Measurements from ENCODE around the gene TESK2. TPM values are rescaled to one million over a fixed set of nuclear protein-coding genes. Genes with fewer than 3 reads are reported as not detected.

Gene TESK2
- polyA plus RNA-seq, 1 donor (not counting 4 experiments of a cell fraction or from before 2014, with no cell fraction given) = 2.0 TPM

- H3K36me3 ChIP-seq (ENCODE audit: control insufficient read depth in 2 of 2, extremely low read depth in 1 of 2, insufficient read depth in 2 of 2, low read length in 2 of 2) = no peaks in the 10 kb centered on the region
- H3K27ac ChIP-seq (ENCODE audit: control insufficient read depth, insufficient read depth, low read length) = no peak overlapping the region
- TF ChIP-seq CTCF (optimal IDR thresholded peaks at IDR 0.05 in 1 of 3, IDR thresholded peaks at IDR 0.05 in 1 of 3, conservative IDR thresholded peaks at IDR 0.05 in 1 of 3; ENCODE audit: extremely low read depth in 1 of 3, insufficient read depth in 2 of 3, low read length in 3 of 3) = no peak
- no peak for TF ChIP-seq EZH2 (IDR thresholded peaks at IDR 0.05; ENCODE audit: low read length)
- H3K79me2 ChIP-seq (ENCODE audit: control insufficient read depth, insufficient read depth, low read length) = no peaks in the 10 kb centered on the region
- dilution Hi-C loops (cut with MboI; ENCODE audit: extremely low pct_ligation_motif_present, low sequenced_read_pairs) = no loop called here
- H3K9me3 ChIP-seq (ENCODE audit: control insufficient read depth, low read depth, low read length) = no peaks in the 10 kb centered on the region
- no peaks in the 10 kb centered on the region for H3K27me3 ChIP-seq (ENCODE audit: control insufficient read depth, extremely low read depth, insufficient read depth, low read length)
- no peaks in the 10 kb centered on the region for H4K20me1 ChIP-seq (ENCODE audit: control insufficient read depth, extremely low read depth, insufficient read depth, low read length)
- peaks cover 10% of the 10 kb centered on the region for H3K4me1 ChIP-seq (ENCODE audit: control insufficient read depth, extremely low read depth, insufficient read depth, low read length)
- no peaks in the 10 kb centered on the region for H3K9me1 ChIP-seq (ENCODE audit: control insufficient read depth, extremely low read depth, insufficient read depth, low read length)
- no peak overlapping the region for H3K9ac ChIP-seq (ENCODE audit: control insufficient read depth, extremely low read depth, insufficient read depth, low read length)
- H2AFZ ChIP-seq (ENCODE audit: control insufficient read depth, low read length) = no peak overlapping the region
- H3K4me2 ChIP-seq (ENCODE audit: control insufficient read depth, extremely low read depth, insufficient read depth, low read depth, low read length) = no peak overlapping the region
- no peak overlapping the region for H3K4me3 ChIP-seq (ENCODE audit: control insufficient read depth in 2 of 3, extremely low read depth in 1 of 3, insufficient read depth in 2 of 3, low read depth in 1 of 3, low read length in 3 of 3)
- no peak for DNase-seq (ENCODE audit: low read depth, low spot score)
- FAIRE-seq = no peak
These were observed 190.3 kb downstream of the TESK2 start for GRCh38 chr1:45300669-45300997.

- H3K27ac ChIP-seq (ENCODE audit: control insufficient read depth, insufficient read depth, low read length) = no peak overlapping the region
- H3K36me3 ChIP-seq (ENCODE audit: control insufficient read depth in 2 of 2, extremely low read depth in 1 of 2, insufficient read depth in 2 of 2, low read length in 2 of 2) = no peaks in the 10 kb centered on the region
- no peak overlapping the region for H2AFZ ChIP-seq (ENCODE audit: control insufficient read depth, low read length)
- FAIRE-seq = peak; percentile 70
- no peak overlapping the region for H3K4me3 ChIP-seq (ENCODE audit: control insufficient read depth in 2 of 3, extremely low read depth in 1 of 3, insufficient read depth in 2 of 3, low read depth in 1 of 3, low read length in 3 of 3)
- DNase-seq (ENCODE audit: low read depth, low spot score) = no peak
- H3K4me1 ChIP-seq (ENCODE audit: control insufficient read depth, extremely low read depth, insufficient read depth, low read length) = peaks cover 10% of the 10 kb centered on the region
- no peaks in the 10 kb centered on the region for H3K27me3 ChIP-seq (ENCODE audit: control insufficient read depth, extremely low read depth, insufficient read depth, low read length)
- no peaks in the 10 kb centered on the region for H3K79me2 ChIP-seq (ENCODE audit: control insufficient read depth, insufficient read depth, low read length)
- no peaks in the 10 kb centered on the region for H4K20me1 ChIP-seq (ENCODE audit: control insufficient read depth, extremely low read depth, insufficient read depth, low read length)
- dilution Hi-C loops (cut with MboI; ENCODE audit: extremely low pct_ligation_motif_present, low sequenced_read_pairs) = no loop called here
- no peak overlapping the region for H3K9ac ChIP-seq (ENCODE audit: control insufficient read depth, extremely low read depth, insufficient read depth, low read length)
- TF ChIP-seq EZH2 (IDR thresholded peaks at IDR 0.05; ENCODE audit: low read length) = no peak
- peak; percentile 62 to 81 (median 74) for TF ChIP-seq CTCF (optimal IDR thresholded peaks at IDR 0.05 in 1 of 3, IDR thresholded peaks at IDR 0.05 in 1 of 3, conservative IDR thresholded peaks at IDR 0.05 in 1 of 3; ENCODE audit: extremely low read depth in 1 of 3, insufficient read depth in 2 of 3, low read length in 3 of 3)
- H3K9me1 ChIP-seq (ENCODE audit: control insufficient read depth, extremely low read depth, insufficient read depth, low read length) = no peaks in the 10 kb centered on the region
- H3K9me3 ChIP-seq (ENCODE audit: control insufficient read depth, low read depth, low read length) = no peaks in the 10 kb centered on the region
- no peak overlapping the region for H3K4me2 ChIP-seq (ENCODE audit: control insufficient read depth, extremely low read depth, insufficient read depth, low read depth, low read length)
These were observed 190.8 kb downstream of the TESK2 start for GRCh38 chr1:45299981-45300668.

Data from keratinocyte (primary cell).